NCI-H1048 (cell line): ENCODE measurements around the gene SRGAP2B.
"Not testable (repeated sequence)": the region's sequence is repeated elsewhere in the genome, so short reads cannot be mapped to it uniquely, and the experiment has no call there.

ENCODE experiments used
- DNase-seq: peaks from one replicate; lab custom pipeline; 2025; lab: John Stamatoyannopoulos, UW

The SRGAP2B gene

GRCh38 chr1:145041519-145041918 lies 53.6 kb downstream of the SRGAP2B start:
- not testable (repeated sequence) for DNase-seq

- DNase-seq = not testable (repeated sequence)
Observed at GRCh38 chr1:145036019-145036418, 59.1 kb downstream of the SRGAP2B start.

DNA sequence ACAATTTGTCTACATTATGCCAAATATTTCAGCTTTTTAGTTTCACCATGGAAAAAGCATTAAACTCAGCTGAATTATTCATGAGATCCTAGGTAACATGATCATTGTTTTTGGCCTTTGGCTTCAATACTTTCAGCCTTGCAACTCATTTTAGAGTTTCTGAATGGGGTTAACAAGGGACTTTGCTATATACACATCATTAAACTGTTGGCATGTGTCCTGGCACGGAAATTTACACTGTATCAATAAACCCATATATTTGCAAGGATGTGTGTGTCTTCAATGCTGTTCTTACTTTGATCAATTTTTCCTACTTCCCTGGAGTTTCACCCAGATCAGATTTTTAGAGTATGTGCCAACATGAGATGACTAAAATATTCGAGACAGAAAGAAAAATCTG lies 61.6 kb downstream of the SRGAP2B start:
- not testable (repeated sequence) for DNase-seq

- DNase-seq = not testable (repeated sequence)
Observed at GRCh38 chr1:145027251-145027650, 67.9 kb downstream of the SRGAP2B start.

DNA sequence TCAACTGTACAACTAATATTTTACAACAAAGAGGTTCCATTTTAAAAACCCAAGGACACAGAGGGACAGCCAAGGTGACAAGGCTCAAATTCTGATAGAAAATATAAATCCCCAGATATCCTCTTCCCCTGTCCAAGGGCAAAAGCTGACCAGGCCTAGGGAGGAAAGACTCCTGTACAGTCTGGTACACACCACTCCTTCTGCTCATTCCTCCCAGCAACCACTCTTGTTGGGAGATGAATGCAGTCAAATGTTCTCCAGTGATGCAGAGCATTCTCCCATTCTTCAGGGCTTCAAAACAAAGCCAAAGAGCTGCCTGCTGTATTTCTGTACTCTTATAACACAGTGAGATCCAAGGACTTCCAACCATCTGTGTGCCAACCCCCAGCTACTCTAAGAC lies 69.8 kb downstream of the SRGAP2B start:
- not testable (repeated sequence) for DNase-seq

DNA sequence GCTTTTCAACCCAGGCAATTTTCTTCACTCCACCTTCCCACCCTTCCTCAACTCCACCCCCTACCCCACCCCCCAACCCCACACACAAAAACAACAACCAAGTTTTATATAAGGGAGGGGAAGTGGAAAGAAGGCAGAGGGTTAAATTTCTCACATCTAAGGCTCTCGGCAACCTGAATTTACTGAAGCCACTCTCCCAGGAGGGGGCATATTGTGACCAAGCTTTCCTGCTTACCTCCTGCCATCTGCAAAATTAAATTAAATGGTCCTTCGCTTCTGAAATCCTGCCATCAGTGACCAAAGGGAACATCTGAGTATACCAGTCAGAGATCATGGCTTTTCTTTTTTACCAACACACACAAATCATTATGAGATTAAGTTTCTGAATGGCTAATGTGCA lies 72.9 kb downstream of the SRGAP2B start:
- DNase-seq = not testable (repeated sequence)

DNA sequence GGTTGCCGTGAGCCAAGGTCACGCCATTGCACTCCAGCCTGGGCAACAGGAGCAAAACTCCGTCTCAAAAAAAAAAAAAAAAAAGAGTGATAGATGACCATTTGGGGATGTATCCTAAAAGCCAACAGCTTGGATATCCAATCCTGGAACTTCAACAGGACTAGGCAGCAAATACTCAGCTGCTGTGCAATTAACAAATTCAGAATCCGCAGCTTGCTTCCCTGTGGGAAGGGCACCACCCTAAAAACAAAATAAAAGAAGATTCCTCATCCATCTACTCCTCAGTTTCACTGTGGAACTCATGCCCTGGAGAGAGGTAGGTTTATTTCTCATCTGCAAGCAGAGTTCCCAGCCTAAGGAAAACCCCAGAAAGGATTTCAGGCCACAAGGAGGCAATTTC lies 73.4 kb downstream of the SRGAP2B start:
- not testable (repeated sequence) for DNase-seq

GRCh38 chr1:145019709-145020108 lies 75.4 kb downstream of the SRGAP2B start:
- DNase-seq = not testable (repeated sequence)

- DNase-seq = not testable (repeated sequence)
Observed at GRCh38 chr1:145017725-145018124, 77.4 kb downstream of the SRGAP2B start.

- DNase-seq = not testable (repeated sequence)
Observed at GRCh38 chr1:145016492-145016862, 78.7 kb downstream of the SRGAP2B start.

DNA sequence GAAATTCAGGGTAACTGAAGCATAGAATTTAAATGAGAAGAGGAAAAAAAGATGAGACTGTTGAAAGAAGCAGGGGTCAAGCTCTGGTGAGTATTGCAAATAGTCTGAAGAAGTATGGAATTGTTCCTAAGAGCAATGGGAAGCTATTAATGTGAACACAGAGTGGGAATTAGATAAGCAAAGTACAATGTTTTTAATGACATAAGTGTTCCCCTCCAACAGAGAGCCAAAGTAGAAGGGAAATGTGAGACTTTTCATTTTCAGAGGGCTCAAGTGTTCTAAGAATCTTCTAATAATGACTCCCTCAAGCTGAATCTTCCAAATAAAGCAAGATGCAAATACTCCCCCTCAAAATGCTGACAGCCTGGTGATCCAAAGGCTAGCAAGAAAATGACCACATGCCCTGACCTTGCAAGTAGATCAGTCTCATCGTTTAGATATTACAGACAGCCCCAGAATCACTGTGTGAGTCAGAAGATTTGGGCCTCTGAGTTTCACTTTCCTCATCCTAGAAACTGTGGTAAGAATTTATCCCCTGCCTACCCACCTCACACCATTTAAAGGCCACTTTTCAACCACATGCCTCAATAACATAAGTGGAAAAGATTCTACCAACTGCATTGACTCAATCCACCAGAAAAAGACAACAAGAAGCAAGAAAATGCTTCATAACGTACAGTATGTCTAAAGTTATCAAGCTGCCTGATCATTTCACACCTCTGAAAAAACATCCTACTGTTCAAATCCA lies 79.2 kb downstream of the SRGAP2B start:
- DNase-seq = not testable (repeated sequence)

DNA sequence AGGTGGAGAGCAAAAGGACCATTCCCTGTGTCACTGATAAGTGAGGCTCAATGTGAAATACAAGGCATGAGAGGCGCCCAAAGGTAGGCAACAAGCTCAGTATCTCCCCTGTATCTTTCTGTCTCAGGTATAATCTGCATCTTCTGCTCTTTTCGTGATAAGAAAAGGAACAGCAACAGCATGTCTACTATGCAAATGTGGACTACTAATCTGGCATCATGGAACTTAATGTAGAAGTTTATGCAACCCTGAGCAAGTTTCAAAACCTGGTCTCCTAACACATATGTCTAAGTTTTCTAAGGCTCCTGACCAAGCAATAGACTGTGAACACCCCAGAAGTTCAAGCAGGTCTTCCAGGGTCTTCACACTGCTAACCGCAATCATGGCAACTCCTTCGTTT lies 81.8 kb downstream of the SRGAP2B start:
- not testable (repeated sequence) for DNase-seq

DNA sequence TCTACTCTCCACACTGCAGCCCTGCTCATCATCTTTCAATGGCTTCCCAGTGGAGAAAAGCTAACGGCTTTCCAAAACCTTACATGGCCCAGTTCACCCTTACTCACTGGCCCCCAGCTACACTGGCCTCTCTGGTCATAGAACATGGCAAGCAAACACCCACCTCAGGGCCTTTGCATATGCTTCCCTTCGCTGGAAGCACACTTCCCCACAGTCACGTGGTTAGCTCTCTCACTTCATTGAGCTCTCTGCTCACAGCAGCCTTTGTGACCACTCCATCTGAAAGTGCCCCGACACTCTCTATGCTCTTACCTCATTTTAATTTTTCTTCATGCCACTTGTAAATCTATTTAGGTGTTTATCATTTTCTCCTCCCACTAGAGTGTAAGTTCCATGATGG lies 83.3 kb downstream of the SRGAP2B start:
- DNase-seq = not testable (repeated sequence)

GRCh38 chr1:145010580-145010979 lies 84.5 kb downstream of the SRGAP2B start:
- DNase-seq = not testable (repeated sequence)

- not testable (repeated sequence) for DNase-seq
Observed at GRCh38 chr1:145009928-145010327, 85.2 kb downstream of the SRGAP2B start.

DNA sequence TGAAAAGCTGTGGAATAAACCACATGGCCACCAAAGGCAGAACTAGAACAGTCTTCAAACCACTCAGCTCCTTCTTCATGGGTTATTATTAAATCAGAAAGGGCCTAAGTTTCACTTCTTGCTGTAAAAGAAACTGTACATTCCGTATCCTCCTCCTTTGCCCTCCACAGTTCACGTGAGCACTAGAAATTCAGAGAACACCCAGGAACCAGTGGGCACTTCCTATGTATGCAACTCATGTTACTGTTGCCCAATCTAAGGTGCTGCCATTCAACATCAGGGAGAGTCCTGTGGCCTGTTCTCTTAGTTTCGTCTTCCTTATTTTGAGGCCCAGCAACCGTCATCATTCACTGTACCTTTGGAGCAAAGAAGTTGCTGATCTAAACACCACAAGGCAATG lies 86.7 kb downstream of the SRGAP2B start:
- DNase-seq = not testable (repeated sequence)

GRCh38 chr1:145005142-145005541 lies 90.0 kb downstream of the SRGAP2B start:
- DNase-seq = not testable (repeated sequence)

DNA sequence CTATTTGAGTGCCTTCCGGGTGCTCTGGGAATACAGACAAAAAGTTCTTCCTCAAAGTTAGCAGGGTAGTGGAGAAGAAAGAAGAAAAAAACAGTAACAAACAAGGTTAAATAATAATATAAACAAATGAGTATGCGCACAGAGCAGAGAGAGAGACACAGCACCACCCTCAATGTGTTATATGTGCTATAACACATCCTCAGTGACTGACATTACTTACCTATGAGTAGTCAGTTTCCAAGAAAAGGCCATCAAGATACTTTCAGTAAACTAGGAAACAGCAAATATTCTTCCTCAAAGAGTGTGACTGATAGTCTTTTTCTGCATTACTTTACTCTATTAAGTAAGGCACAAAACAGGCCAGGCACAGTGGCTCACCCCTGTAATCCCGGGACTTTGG lies 93.7 kb downstream of the SRGAP2B start:
- not testable (repeated sequence) for DNase-seq

DNA sequence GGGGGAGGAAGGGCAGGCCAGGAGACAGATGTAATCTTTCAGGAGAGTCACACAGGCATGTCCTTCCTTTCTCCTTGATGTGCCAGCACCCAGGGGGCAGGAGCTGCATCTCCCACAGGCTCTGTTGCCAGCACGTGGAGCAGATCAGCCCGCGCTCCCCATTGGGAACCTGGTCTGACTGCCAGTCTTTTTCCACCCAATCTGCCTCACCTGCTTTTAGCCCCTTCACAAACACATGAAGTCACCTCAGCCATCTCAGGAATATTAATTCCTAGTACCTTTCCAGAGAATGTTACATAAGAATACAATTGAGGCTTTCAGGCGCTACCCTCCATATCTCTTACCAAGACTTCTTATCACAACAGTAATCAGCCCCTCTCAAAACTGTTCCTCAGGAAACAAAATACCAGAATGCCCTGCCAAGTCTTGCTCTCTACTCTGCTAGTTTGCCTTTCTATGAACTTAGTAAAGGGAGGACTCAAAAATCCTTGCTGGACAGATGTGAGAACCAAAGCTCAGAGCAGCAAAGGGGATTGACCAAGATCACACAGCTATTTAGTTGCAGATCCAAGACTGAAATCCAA lies 94.3 kb downstream of the SRGAP2B start:
- not testable (repeated sequence) for DNase-seq

DNA sequence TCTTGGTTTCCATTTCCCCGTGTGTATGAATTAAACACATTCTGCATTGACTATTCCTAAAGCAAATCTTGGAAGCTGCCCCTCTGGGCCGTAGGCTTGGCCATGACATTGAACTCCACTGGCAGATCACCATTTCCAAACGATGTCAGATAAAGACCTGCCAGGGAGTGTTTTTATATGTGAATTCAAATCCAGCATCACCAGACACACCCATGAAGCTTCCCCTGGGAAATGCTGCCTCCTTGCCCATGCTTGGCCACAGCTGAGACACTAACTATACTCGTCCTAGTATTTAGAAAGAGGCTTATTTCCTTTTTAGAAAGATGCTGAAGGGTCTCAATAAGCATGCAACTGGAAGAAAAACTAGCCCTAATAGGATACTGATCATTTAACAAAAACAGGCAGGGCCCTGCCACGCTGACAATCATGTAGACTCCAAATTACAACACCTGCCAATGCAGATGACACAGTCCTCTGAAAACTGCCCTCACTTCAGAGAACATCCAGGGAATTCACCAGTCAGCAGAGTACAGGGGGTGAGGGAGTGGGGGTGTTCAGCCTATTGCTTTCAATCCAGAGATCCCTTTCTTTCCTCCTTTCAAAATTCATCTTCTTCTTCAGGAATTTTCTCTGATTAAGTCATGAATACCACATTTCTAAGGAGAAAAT lies 94.9 kb downstream of the SRGAP2B start:
- not testable (repeated sequence) for DNase-seq

DNA sequence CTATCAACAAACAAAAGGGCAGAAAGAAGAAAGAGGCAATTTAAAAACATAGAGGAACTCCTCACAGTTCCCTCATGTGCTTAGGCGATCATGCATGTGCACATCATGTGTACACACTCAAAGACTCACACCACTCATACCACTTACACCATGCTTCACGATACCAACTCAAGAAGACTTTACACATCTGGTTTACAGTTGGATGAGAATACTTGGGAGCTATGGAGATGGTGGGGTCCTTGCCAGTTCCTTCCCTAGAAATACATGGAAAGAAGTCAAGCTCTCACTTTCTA lies 96.2 kb downstream of the SRGAP2B start:
- DNase-seq = not testable (repeated sequence)

GRCh38 chr1:144998134-144998980 lies 96.8 kb downstream of the SRGAP2B start:
- not testable (repeated sequence) for DNase-seq
